WTC11 (cell line): ENCODE data around the gene HLCS.

Experiments used
- CREB1 ChIP-seq: sonication (generic); formaldehyde crosslinking; IDR thresholded peaks from 2 replicates; pipeline ENCODE4 v1.8.0; 2023; ENCODE audit warnings: mild to moderate bottlenecking, missing genetic modification reagents
- MXD4 ChIP-seq: fragments of 250-450 bp; sonication (Bioruptor Pico); IDR thresholded peaks from 2 replicates; pipeline ENCODE4 v1.8.0; 2021; ENCODE audit warnings: mild to moderate bottlenecking, moderate library complexity, borderline replicate concordance
- SP1 ChIP-seq: sonication (generic); formaldehyde crosslinking; conservative IDR thresholded peaks from 2 replicates; pipeline ENCODE4 v1.8.1; 2022; ENCODE audit warnings: missing genetic modification reagents
- TF ChIP-seq, protein P1 (sequence below): fragments of 200-600 bp; IDR thresholded peaks from 2 replicates; pipeline ENCODE4 v1.8.0; 2022; ENCODE audit warnings: antibody characterized with exemption
- TF ChIP-seq, protein P2 (sequence below): sonication (generic); formaldehyde crosslinking; IDR thresholded peaks from 2 replicates; pipeline ENCODE4 v1.8.1; 2023; ENCODE audit warnings: mild to moderate bottlenecking, missing genetic modification reagents, moderate library complexity
- TF ChIP-seq, protein P3 (sequence below): sonication (generic); formaldehyde crosslinking; conservative IDR thresholded peaks from 2 replicates; pipeline ENCODE4 v1.8.1; 2022; ENCODE audit warnings: mild to moderate bottlenecking, missing genetic modification reagents
- TF ChIP-seq, protein P4 (sequence below): sonication (generic); formaldehyde crosslinking; IDR thresholded peaks from 2 replicates; pipeline ENCODE4 v1.8.0; 2022; ENCODE audit warnings: missing genetic modification reagents
- TF ChIP-seq, protein P5 (sequence below): sonication (generic); formaldehyde crosslinking; IDR thresholded peaks from 2 replicates; pipeline ENCODE4 v1.8.0; 2022; ENCODE audit warnings: mild to moderate bottlenecking, missing genetic modification reagents
- TF ChIP-seq, protein P6 (sequence below): sonication (generic); formaldehyde crosslinking; IDR thresholded peaks from 2 replicates; pipeline ENCODE4 v1.8.0; 2022; ENCODE audit warnings: mild to moderate bottlenecking, missing genetic modification reagents

DNA sequence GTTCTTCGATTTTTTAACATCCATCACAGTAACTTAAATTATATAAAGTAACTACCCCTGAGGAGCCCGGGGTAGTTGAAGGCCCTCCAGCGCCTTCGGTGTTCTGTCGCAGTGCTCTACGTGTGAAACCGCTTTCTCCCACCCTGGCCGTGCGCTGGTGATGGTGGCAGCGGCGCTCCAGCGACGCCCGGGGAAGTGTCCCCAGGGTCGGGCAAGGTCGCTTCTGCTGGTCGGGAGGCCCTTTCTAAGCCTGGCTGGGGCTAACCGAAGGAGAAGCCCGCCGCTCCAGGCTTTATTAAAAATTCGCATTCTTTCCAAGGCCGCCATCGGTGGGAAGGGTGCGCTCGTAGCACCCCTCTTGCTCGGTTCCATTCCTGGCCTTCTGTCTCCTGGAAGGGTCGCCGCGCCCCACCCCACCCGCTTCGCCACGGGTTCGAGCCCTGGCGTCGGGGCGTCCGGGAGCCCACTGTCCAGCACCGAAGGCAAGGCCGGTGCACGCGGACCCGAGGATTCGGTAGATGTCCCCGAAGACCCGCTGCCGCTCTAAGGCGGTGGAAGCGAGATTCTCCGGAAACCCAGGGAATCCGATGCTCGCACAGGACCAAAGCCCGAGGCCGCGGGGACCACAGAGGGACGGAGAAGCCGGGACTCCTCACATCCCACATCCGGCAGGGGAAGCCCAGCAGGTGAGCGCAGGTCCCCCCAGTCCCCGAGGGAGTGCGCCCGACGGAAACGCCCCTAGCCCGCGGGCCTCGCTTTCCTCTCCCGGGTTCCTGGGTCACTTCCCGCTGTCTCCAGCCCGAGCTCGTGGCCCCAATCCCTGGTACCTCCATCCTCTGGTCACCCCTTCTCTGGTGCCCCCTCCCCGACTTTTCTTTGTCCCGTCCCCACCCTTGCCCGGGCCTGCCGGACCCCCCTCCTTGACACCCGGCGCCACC lies 39.3 kb upstream of the HLCS start:
- TF ChIP-seq SP1 (no peak), CREB1 (CRISPR knock-in tag) (no peak), MXD4 (CRISPR knock-in tag) (no peak)
- TF ChIP-seq, protein P1, sequence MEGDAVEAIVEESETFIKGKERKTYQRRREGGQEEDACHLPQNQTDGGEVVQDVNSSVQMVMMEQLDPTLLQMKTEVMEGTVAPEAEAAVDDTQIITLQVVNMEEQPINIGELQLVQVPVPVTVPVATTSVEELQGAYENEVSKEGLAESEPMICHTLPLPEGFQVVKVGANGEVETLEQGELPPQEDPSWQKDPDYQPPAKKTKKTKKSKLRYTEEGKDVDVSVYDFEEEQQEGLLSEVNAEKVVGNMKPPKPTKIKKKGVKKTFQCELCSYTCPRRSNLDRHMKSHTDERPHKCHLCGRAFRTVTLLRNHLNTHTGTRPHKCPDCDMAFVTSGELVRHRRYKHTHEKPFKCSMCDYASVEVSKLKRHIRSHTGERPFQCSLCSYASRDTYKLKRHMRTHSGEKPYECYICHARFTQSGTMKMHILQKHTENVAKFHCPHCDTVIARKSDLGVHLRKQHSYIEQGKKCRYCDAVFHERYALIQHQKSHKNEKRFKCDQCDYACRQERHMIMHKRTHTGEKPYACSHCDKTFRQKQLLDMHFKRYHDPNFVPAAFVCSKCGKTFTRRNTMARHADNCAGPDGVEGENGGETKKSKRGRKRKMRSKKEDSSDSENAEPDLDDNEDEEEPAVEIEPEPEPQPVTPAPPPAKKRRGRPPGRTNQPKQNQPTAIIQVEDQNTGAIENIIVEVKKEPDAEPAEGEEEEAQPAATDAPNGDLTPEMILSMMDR, result no peak
- TF ChIP-seq, protein P2, sequence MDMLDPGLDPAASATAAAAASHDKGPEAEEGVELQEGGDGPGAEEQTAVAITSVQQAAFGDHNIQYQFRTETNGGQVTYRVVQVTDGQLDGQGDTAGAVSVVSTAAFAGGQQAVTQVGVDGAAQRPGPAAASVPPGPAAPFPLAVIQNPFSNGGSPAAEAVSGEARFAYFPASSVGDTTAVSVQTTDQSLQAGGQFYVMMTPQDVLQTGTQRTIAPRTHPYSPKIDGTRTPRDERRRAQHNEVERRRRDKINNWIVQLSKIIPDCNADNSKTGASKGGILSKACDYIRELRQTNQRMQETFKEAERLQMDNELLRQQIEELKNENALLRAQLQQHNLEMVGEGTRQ (CRISPR knock-in tag), result no peak
- TF ChIP-seq, protein P3, sequence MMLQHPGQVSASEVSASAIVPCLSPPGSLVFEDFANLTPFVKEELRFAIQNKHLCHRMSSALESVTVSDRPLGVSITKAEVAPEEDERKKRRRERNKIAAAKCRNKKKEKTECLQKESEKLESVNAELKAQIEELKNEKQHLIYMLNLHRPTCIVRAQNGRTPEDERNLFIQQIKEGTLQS, result no peak
- TF ChIP-seq, protein P4, sequence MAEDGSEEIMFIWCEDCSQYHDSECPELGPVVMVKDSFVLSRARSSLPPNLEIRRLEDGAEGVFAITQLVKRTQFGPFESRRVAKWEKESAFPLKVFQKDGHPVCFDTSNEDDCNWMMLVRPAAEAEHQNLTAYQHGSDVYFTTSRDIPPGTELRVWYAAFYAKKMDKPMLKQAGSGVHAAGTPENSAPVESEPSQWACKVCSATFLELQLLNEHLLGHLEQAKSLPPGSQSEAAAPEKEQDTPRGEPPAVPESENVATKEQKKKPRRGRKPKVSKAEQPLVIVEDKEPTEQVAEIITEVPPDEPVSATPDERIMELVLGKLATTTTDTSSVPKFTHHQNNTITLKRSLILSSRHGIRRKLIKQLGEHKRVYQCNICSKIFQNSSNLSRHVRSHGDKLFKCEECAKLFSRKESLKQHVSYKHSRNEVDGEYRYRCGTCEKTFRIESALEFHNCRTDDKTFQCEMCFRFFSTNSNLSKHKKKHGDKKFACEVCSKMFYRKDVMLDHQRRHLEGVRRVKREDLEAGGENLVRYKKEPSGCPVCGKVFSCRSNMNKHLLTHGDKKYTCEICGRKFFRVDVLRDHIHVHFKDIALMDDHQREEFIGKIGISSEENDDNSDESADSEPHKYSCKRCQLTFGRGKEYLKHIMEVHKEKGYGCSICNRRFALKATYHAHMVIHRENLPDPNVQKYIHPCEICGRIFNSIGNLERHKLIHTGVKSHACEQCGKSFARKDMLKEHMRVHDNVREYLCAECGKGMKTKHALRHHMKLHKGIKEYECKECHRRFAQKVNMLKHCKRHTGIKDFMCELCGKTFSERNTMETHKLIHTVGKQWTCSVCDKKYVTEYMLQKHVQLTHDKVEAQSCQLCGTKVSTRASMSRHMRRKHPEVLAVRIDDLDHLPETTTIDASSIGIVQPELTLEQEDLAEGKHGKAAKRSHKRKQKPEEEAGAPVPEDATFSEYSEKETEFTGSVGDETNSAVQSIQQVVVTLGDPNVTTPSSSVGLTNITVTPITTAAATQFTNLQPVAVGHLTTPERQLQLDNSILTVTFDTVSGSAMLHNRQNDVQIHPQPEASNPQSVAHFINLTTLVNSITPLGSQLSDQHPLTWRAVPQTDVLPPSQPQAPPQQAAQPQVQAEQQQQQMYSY (CRISPR knock-in tag), result no peak
- TF ChIP-seq, protein P5, sequence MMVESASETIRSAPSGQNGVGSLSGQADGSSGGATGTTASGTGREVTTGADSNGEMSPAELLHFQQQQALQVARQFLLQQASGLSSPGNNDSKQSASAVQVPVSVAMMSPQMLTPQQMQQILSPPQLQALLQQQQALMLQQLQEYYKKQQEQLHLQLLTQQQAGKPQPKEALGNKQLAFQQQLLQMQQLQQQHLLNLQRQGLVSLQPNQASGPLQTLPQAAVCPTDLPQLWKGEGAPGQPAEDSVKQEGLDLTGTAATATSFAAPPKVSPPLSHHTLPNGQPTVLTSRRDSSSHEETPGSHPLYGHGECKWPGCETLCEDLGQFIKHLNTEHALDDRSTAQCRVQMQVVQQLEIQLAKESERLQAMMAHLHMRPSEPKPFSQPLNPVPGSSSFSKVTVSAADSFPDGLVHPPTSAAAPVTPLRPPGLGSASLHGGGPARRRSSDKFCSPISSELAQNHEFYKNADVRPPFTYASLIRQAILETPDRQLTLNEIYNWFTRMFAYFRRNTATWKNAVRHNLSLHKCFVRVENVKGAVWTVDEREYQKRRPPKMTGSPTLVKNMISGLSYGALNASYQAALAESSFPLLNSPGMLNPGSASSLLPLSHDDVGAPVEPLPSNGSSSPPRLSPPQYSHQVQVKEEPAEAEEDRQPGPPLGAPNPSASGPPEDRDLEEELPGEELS (CRISPR knock-in tag), result no peak; the same call in 1 of the 2 replicates
- TF ChIP-seq, protein P6, sequence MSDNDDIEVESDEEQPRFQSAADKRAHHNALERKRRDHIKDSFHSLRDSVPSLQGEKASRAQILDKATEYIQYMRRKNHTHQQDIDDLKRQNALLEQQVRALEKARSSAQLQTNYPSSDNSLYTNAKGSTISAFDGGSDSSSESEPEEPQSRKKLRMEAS (CRISPR knock-in tag), result peak; percentile 76
